NCI-H446 treated with DMSO at 0.1 percent for 48 hours (cell line): ENCODE data around the gene CYP2U1.
A peak's percentile ranks its signal among the peaks of the same experiment; 100 is the strongest.
"Not testable (repeated sequence)": the region's sequence is repeated elsewhere in the genome, so short reads cannot be mapped to it uniquely, and the experiment has no call there.

Source experiments
- DNase-seq: peaks from one replicate; lab custom pipeline; 2025; lab: John Stamatoyannopoulos, UW

Gene CYP2U1

GRCh38 chr4:107922486-107923473 lies 8.6 kb upstream of the CYP2U1 start:
- no peak for DNase-seq

DNA sequence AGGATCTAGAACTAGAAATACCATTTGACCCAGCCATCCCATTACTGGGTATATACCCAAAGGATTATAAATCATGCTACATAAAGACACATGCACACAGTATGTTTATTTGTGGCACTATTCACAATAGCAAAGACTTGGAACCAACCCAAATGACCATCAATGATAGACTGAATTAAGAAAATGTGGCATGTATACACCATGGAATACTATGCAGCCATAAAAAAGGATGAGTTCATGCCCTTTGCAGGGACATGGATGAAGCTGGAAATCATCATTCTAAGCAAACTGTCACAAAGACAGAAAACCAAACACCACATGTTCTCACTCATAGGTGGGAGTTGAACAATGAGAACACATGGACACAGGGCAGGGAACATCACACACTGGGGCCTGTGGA lies 5.6 kb upstream of the CYP2U1 start:
- not testable (repeated sequence) for DNase-seq

DNA sequence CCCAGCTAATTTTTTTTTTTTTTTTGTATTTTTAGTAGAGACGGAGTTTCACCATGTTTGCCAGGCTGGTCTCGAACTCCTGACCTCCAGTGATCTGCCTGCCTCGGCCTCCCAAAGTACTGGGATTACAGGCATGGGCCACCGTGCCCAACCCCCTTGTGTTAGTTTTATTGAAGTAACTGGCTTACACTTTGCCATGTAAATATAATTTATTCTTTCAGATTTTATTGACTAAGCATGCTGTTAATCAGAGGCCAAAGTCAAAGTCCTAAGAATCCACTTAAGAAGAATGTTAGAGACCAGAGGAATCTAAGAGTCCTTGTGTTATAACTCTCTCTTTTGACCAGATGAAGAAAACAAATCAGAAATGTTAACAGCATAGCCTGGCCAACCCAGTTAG lies 4.5 kb upstream of the CYP2U1 start:
- not testable (repeated sequence) for DNase-seq

GRCh38 chr4:107931775-107932321 lies 499 bp downstream of the CYP2U1 start:
- no peak for DNase-seq

DNA sequence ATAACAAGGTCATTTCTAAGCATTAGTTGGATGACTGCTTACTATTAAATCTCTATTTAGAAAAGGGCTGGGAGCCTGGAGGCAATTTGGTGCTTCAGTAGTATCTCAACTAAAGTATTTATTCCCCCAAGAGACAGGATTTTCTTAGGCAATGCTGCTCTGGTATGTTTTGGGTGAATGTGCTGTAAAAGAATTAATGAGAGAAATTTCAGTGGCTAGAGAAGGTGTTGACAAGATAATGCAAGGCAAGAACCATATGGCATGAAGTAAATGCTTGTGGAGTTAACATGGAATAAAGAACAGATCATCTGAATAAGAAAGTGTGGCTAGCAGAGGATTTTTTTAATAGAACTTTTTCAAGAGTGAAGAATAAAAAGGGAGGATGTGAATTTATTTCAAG lies 3.9 kb downstream of the CYP2U1 start:
- no peak for DNase-seq

GRCh38 chr4:107937040-107937439 lies 5.7 kb downstream of the CYP2U1 start:
- DNase-seq: no peak

DNA sequence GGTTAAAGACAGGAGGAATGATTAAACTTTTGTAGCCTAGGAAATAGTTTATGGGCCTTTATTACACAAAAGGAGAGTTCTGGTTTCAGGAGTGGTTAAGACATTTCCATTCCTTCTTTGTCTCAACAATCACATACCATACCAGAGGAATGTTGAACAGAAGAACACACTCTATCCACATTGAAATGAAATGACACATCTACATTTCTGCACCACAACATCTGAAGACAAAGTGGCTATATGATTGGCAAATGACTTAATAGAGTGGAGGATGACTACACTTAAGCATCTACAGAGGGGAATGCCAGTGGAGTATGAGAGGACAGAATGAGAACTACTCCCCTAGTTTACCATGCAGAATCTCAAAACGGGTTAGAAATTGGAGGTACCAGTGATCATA lies 8.0 kb downstream of the CYP2U1 start:
- DNase-seq: no peak

GRCh38 chr4:107945809-107946208 lies 14.5 kb downstream of the CYP2U1 start:
- DNase-seq: no peak

- DNase-seq: no peak
Measured at GRCh38 chr4:107950746-107951540, 19.6 kb downstream of the CYP2U1 start.

DNA sequence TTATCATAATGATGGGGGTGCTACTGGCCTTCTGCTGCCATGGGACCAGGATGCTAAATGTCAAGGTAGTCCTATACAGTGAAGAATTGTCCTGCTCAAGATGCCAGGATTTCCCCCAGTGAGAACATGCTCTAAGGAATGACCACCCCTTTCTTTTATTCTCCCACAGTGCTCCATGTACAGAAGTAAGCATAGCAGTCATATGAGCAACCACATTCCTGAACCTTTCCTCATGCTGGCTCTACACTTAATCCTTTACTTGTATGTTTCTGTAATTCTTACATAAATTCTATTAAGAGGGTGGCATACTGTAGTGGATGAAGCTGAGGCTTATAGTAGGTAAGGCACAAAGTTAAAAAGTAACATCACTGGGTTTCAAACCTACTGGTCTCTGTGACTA lies 20.2 kb downstream of the CYP2U1 start:
- no peak for DNase-seq

DNA sequence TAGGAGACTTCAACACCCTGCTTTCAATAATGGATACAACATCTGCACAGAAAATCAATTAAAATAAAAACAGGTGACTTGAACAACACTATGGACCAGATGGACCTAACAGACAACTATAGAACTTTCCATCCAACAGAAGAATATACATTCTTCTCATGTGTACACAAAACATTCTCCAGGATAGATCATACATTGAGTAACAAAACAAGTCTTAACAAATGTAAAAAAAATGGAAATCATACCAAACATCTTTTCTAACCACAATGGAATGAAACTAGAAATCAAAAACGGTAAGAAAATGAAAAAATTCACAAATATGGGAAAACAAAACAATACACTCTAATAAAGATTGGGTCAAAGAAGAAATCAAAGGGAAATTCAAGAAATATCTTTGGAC lies 24.7 kb downstream of the CYP2U1 start:
- DNase-seq: no peak

DNA sequence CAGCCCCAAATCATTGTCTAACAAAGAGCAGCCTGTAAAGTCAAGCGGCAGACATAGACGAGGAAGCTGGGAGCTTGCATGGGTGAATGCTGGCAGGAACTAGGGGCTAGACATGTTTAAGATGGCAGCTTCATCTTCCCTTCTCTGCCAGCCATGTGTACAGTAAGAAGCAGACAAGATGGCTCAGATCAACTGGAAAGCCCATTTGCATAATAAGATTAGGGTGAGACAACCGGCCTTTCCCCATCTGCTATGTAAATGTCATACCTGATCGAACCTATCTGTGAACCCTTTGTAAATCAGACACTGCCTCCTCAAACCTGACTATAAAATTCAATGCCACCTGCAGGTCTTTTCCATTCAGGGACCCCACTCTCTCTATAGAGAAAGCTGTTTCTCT lies 35.6 kb downstream of the CYP2U1 start:
- DNase-seq: no peak

DNA sequence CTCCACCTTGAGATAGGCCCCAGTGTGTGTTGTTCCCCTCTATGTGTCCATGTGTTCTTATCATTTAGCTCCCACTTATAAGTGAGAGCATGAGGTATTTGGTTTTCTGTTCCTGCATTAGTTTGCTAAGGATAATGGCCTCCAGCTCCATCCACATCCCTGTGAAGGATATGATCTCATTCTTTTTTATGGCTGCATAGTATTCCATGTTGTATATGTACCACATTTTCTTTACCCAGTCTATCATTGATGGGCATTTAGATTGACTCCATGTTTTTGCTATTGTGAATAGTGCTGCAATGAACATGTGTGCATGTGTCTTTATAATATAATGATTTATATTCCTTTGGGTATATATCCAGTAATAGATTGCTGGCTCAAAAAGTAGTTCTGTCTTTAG lies 36.2 kb downstream of the CYP2U1 start:
- not testable (repeated sequence) for DNase-seq

DNA sequence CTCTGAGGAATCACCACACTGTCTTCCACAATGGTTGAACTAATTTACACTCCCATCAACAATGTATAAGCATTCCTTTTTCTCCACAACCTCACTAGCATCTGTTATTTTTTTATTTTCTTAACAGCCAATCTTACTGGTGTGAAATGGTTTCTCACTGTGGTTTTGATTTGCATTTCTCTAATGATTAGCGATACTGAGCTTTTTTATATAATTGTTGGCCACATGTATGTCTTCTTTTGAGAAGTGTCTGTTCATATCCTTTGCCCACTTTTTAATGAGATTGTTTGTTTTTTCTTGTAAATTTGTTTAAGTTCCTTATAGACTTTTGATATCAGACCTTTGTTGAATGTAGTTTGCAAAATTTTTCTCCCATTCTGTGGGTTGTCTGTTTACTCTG lies 36.6 kb downstream of the CYP2U1 start:
- not testable (repeated sequence) for DNase-seq

- DNase-seq: no peak
Measured at GRCh38 chr4:107970063-107970798, 38.9 kb downstream of the CYP2U1 start.

GRCh38 chr4:107972605-107973004 lies 41.3 kb downstream of the CYP2U1 start:
- no peak for DNase-seq

DNA sequence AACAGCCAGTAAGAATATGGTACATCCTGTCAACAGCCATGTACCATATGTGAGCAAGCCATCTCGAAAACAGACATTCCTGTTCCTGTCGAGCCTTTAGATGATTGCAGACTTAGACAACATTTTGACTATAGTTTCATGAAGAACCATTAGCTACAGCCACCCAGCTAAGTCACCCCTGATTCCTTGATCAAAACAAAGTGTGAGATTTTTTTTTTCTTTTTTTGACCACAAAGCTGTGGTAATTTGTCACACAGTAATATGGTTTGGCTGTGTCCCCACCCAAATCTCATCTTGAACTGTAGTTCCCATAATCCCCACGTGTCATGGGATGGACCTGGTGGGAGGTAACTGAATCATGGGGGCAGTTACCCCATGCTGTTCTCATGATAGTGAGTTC lies 43.2 kb downstream of the CYP2U1 start:
- no peak for DNase-seq

GRCh38 chr4:107977482-107977881 lies 46.1 kb downstream of the CYP2U1 start:
- no peak for DNase-seq

DNA sequence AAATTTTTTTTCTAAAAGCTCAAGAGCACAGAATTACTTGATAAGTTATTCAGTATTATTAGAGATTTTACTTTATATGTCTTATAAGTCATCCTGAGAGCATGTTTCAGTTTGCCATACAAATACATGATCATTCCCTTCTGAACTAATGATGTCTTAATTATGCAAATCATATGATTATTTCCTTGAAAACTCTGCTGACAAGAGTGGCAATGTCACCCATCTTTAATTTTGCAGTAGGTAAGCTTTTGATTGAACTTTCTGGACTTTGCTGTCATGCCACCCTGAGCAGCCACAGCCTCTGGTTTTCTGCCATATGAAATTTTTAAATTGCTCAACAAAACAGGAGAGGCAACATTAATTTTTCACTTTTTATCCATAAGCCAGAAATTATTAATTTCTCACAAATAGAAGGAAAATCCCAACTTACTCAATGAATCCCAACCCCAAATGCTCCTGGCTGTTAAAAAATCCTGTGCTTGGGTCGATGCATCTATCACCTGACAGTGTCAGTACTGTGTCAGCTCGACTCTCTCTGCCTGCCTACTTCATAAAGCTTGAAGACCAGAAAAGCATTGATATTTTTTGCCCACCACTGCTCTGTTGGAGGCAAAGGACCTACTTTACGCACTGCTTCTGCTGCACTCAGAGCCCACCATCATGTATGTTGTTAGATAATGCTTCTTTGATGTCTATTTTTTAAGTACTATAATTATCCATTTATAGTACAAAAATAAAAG lies 46.8 kb downstream of the CYP2U1 start:
- DNase-seq: no peak

- peak; percentile 4 for DNase-seq
Measured at GRCh38 chr4:107978716-107979451, 47.5 kb downstream of the CYP2U1 start.
